ENCODE data around the gene NLRP6. TPM values are rescaled to one million over a fixed set of nuclear protein-coding genes. Genes with fewer than 3 reads are reported as not detected.

Gene NLRP6
- total RNA-seq, 2 donors from 2014 or later, result 0.88 to 2.5 TPM

DNA sequence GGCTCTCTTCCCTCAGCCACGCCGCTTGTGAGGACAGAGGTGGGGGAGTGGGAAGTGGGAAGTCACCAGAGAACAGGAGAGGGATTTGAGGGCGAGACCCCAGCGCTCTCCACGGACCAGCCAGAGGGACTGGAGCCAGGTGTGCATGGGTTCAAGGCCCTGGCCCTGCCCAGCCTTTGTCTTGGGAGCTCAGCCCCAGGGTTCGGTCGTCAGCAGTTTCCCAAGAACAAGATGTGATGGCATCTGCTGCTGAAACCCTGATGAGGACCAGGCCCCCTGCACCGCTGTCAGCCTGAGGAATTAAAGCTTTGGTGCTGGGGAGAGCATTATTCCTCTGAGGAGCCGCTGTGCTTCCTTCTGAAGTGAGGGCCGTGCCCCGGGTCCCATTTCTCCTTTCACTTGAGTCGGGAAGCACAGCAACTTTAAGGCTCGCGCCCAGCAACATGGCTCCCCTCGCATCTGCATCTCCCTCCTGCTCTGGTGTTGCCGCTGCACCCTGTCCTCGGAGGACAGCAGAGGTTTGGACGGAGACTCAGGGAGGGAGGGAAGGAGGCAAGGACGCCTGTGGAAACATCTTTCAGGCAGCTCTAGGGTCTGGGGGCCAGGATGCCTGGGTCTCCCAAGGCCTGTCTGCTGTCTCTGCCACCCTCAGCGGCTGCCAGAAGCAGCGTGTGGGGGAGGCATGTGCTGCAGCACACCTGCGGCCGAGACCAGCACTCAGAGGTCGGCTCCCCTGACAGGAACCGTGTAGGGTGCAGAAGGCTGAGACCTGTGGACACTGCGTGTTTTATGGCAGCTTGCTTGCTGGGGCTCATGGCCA lies 17.4 kb downstream of the NLRP6 start:
- ATAC-seq (no peak), DNase-seq (ENCODE audit: low spot score in 2 of 2) (peak in 1 of 2 donors; percentile 58)
- peak overlapping the region in 1 of 2 donors; percentile 70 for H3K27ac Mint-ChIP-seq
- H3K36me3 Mint-ChIP-seq, result peaks cover 0 to 10% of the 10 kb centered on the region in 2 donors
- no peaks in the 10 kb centered on the region for H3K9me3 Mint-ChIP-seq

DNA sequence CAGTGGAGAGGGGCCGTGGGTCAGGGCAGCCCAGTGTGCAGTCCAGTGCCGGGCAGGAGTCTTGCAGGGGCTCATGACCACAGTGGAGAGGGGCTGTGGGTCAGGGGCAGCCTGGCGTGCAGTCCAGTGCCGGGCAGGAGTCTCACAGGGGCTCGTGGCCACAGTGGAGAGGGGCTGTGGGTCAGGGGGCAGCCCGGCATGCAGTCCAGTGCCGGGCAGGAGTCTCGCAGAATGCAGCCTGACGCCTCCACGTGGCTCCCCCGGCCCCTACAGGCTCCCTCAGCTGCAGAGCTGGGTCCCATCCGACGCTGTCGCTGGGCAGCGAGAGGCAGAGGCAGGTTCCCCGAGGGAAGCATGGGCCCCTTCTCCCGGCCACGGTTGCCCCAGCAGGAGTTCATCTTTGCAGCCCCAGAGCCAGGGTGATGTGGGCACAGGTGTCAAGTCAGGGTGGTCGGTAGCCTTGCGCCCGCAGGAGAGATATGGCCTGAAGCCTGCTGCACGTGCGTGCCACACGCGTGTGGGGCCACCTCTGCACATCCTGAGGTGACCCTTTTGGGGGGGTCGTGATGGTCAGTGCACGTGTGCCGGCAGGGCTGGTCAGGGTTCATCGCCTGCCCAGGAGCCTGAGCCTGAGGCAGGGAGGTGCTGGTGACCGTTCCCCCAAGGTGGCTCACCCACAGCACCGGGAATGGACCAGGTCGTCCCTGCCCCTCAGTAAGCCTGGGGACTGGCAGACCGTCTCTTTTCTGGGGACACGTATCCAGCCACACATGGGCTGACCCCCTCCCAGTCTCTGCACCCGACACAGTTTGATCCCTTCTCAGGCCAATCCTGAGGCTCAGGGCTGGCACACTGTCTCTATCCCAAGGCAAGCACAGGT lies 18.2 kb downstream of the NLRP6 start:
- Mint-ChIP-seq H3K9me3 (no peaks in the 10 kb centered on the region), H3K36me3 (peaks cover 0 to 2% of the 10 kb centered on the region in 2 donors), H3K27ac (peak overlapping the region in 1 of 2 donors; percentile 70)
- no peak for ATAC-seq
- DNase-seq (ENCODE audit: low spot score in 2 of 2), result peak in 1 of 2 donors; percentile 71

DNA sequence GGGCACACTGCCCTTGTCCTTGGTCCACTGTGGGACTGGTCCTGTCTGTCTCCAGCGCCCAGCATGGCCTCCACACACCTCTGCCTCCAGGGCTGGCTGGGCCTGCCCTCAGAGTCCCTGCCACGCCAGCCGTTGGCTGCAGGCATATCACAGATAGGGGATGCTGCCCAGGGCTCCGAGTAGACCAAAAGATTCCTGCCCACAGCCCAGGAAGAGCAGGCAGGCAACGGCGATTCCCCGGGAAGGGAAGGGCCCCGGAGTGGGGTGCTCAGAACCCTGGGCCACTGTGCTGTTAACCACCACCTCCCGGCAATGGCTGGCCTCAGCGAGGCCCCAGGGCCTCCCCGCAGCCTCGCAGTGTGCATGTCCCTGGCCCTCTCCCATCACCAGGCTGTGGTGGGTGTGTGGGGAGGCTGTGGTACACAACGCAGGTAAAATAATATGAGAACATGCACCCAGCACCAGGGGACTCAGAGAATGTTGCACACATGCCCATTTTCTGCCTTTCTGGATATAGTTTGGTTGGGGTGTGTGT lies 18.9 kb downstream of the NLRP6 start:
- peak overlapping the region in 1 of 2 donors; percentile 70 for H3K27ac Mint-ChIP-seq
- ATAC-seq (peak; percentile 24 to 29), DNase-seq (ENCODE audit: low spot score in 2 of 2) (no peak)

DNA sequence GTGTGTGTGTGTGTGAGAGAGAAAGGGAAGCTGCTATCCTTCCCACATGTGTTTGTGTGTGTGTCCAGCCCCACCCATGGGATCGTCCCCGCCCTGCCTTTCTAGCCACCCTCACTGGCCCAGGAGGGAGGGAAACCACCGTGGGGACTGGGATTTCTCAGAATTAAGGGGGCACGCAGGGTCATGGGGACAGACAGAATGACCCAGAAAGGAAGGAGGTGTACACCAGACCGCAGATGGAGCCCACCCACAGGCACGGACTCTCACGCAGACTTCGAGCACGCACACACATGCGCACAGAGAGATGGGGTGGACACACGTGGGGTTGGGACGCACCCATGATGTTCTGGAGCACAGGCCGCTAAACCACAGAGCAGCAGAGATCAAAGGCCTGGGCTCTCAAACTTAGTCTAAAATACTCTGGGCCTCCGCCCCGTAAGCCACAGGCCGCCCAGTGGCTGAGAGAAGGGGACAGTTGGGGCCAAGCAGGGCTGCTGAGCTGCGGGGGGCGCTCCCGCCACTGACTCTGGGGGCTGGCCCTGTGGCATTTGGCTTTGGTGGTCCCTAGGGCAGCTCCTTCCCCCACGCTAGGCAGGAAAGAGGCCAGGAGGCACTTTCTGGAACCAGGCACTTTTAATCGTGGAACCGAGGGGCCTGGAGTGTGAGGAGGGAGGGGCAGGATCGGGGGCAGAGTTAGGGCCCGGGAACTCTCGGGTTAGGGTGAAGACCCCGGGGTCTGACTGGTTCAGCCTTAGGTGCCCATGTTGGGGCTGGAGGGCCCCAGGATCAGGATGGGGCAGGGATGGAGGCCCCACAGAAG lies 19.6 kb downstream of the NLRP6 start:
- Mint-ChIP-seq H3K36me3 (no peaks in the 10 kb centered on the region), H3K9me3 (no peaks in the 10 kb centered on the region), H3K27ac (peak overlapping the region in 1 of 2 donors; percentile 70)
- ATAC-seq (peak; percentile 56 to 65), DNase-seq (ENCODE audit: low spot score in 2 of 2) (peak in 1 of 2 donors; percentile 82)

More for the DNA sequence above, 18.9 kb downstream of the NLRP6 start:
- no peaks in the 10 kb centered on the region for H3K9me3 Mint-ChIP-seq
- no peaks in the 10 kb centered on the region for H3K36me3 Mint-ChIP-seq

DNA sequence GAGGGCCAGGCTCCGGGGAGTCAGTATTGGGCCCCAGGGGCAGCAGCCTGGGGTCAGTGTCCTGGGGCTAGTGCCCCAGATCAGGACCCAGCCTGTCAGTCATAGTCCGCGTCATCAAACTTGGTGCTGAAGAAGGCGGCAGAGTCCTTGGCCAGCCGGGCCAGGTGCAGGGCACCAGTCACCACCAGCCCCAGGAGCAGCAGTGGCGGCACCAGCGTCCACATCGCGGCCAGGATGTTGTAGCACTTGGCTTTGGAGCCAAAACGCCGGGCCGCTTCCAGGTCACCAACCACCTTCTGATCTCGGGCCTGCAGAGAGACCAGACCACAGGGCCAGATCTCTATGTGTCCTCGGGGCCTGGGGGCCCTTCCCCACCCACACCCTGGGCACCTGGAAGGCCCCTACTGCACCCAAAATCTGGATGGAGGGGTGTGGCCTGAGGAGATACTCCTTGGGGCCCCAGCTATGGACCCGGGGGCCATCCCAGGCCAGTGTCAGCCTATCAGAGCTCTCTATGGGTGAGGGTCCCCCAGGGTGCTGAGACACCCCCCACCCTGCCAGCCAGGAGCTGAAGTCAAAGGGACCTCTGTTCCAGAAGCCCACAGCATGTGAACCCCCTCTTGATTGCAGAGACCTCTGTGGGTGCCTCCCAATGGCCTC lies 20.3 kb downstream of the NLRP6 start:
- ATAC-seq, result peak in 1 of 2 donors; percentile 7
- DNase-seq (ENCODE audit: low spot score in 2 of 2), result peak in 1 of 2 donors; percentile 69
- H3K27ac Mint-ChIP-seq, result peak overlapping the region in 1 of 2 donors; percentile 70
- H3K9me3 Mint-ChIP-seq, result no peaks in the 10 kb centered on the region
- no peaks in the 10 kb centered on the region for H3K36me3 Mint-ChIP-seq

DNA sequence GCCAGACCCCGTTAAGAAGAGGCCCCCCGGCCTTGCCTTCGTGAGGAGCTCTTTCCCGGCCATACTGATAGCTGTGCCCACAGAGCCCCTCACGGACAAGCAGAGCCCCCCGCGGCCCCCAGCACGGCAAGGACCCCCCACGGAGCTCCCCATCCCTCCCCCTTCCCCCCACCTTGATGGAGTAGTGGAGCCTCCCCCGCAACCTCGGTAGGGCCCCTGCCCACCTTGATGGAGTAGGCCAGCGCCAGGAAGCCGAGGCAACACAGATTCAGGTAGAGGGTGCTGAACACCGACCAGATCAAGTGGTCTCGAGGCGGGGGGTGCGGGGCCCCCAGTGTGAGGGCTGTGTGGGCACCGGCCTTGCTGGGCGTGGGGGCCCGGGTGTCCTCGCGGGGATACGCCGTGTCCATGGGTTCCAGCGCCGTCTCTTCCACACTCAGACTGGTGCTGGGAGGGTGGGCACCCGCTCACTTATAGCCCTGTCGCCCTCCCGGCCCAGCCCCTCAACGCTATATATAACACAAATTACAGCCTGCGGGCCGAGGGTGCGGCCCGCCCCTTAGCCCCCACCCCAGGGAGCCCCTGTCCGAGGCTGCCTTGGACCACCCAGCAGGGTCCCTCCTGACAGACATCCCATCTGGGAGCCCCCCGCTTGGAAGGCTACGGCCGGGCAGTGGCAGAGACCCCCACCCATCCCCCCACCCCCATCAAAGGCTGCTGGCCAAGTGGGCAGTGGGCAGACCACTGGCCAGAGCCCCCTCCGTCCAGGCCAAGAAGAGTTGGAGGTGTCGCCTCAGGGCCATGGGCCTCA lies 21.1 kb downstream of the NLRP6 start, which contains the start of gene IFITM5:
Gene IFITM5, minus strand, starts transcription at position 446 of the 811 bp plus-strand sequence. Its CDS starts 36 bp downstream, at position 410.
- Mint-ChIP-seq H3K9me3 (no peaks in the 10 kb centered on the region), H3K27ac (peak within 1 kb of the TSS; percentile 7 to 77), H3K36me3 (no peaks in the 10 kb centered on the region)
- ATAC-seq, result peak in 1 of 2 donors; percentile 1
- peak in 1 of 2 donors; percentile 61 for DNase-seq (ENCODE audit: low spot score in 2 of 2)

DNA sequence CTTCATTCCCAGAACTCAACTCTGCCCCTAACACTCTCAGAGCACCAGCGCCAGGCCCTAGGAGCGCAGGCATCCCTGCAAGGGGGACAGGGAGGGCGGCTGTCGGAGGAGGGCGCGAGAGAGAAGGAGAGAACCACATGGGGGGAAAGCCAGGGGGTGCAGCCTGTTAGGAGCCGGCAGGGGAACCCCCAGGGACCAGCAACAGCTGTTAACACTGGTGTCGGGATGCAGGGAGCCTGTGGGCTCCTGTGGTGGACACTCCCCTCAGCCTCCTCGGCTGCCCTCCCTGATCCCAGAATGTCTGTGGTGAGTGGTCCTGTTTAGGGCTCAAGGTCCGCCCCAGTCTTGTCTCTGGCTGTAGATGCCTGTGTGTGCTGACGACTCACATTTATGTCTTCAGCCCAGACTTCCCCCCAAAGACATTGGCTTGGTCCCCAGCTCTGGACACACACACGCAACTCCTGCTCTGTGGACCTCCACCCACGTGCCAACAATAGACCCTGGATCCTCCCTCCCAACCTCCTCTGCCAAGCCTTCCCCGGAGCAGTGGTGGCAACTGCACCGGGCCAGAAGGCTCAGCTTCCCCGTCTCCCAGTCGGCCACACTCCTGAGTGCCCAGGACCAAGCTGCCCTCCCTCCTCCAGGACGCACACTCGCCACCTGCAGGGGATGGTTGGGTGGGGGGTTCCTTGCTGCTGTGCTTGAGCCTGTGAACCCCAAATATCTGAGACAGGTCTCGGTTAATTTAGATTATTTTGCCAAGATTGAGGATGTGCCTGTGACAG lies 21.9 kb downstream of the NLRP6 start:
- peak in 1 of 2 donors; percentile 1 for ATAC-seq
- Mint-ChIP-seq H3K36me3 (no peaks in the 10 kb centered on the region), H3K27ac (peak overlapping the region; percentile 7 to 77), H3K9me3 (no peaks in the 10 kb centered on the region)
- DNase-seq (ENCODE audit: low spot score in 2 of 2), result peak in 1 of 2 donors; percentile 56

DNA sequence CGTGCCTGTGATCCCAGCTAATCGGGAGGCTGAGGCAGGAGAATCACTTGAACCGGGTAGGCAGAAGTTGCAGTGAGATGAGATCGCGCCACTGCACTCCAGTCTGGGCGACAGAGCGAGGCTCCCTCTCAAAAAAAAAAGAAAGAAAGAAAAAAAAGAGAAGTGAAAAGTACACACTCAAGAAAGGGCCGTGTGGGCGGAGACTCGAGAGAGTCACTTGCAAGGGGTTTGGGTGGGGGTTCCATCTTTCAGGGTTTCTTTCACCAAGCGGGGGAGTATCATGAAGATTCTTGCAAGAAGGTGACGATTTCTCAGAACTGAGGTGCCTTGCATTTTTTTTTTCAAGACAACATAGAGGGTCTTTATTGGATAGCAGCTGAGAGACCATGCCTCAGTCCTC lies 25.2 kb downstream of the NLRP6 start:
- DNase-seq (ENCODE audit: low spot score in 2 of 2) (no peak), ATAC-seq (no peak)
- Mint-ChIP-seq H3K9me3 (no peaks in the 10 kb centered on the region), H3K27ac (peak overlapping the region in 1 of 2 donors; percentile 30), H3K36me3 (peaks cover 3 to 5% of the 10 kb centered on the region in 2 donors)

DNA sequence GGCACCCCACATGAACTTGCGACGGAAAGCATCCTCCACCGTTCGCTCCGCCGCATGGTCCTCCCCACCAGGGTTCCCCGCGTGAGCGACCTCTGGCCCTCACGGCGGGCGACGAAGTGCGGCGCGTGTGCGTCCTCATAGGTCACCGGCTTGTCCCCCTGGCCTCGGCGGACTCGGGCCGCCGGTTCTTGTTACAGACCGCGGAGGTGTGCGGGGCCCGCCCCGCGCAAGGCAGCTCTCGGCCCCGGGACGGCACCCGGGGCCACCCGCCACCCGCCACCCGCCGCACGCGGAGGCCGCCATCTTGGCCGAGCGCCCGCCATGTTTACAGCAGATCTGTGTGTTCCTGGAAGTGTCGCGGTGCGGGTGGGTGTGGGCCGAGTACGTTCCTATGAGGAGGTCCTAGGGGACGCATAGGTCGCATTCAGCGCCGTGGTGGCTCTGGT lies 25.9 kb downstream of the NLRP6 start:
- ATAC-seq (no peak), DNase-seq (ENCODE audit: low spot score in 2 of 2) (no peak)
- Mint-ChIP-seq H3K27ac (no peak overlapping the region), H3K36me3 (peaks cover 10 to 13% of the 10 kb centered on the region in 2 donors), H3K9me3 (no peaks in the 10 kb centered on the region)

DNA sequence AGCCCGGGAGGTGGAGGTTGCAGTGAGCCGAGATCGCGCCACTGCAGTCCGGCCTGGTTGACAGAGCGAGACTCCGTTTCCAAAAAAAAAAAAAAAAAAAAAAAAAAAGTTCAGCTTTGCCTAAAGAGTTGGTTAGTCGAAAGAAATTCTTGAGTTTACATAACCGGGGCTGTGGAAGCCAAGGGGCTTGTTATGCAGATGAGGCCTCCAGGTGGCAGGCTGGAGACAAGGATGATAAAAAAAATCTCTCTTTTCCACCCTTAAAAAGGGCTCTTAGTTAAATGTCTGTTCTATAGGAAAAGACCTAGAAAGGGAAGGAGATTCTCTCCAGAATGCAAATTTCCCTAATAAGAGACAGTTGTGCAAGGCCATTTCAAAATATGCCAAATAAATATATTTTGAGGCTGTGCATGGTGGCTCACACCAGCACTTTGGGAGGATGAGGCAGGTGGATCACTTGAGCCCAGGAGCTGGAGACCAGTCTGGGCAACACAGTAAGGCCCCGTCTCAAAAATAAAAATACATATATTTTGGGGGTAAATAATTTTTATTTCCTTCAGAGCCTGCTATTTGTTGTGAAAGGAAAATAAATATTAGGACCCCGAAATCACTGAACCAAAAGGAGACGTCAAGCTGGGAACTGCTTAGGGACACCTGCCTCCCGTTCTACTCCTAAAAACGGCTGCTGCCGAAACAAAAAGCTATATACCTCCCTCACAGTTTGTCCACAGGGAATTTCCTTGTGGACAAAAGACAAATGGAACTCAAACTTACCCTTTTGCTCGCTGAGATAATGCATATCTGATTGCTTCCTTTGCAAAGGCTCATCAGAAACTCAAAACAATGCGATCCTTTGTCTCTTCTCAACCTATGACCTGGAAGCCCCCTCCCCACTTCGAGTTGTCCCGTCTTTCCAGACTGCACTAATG lies 27.0 kb downstream of the NLRP6 start:
- H3K27ac Mint-ChIP-seq, result no peak overlapping the region
- no peak for ATAC-seq
- H3K36me3 Mint-ChIP-seq, result peaks cover 19 to 21% of the 10 kb centered on the region in 2 donors
- H3K9me3 Mint-ChIP-seq, result no peaks in the 10 kb centered on the region
- peak in 1 of 2 donors; percentile 60 for DNase-seq (ENCODE audit: low spot score in 2 of 2)

DNA sequence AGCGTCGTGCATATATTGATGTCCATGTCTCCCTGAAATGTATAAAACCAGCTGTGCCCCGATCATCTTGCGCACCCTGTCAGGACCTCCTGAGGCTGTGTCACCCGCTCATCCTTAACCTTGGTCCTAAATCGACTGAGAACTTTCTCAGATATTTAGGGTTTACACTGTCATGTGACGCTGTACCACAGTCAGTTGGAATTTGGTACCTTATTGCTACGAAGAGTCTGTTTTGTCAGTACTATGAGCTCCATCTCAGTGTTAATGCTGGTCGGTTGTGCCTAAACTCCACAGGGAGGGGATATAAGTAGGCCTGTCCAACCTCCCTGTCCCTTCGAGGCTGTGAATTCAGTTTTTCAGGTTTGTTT lies 27.6 kb downstream of the NLRP6 start:
- ATAC-seq (no peak), DNase-seq (ENCODE audit: low spot score in 2 of 2) (no peak)
- peaks cover 19 to 21% of the 10 kb centered on the region in 2 donors for H3K36me3 Mint-ChIP-seq
- H3K27ac Mint-ChIP-seq, result no peak overlapping the region
- H3K9me3 Mint-ChIP-seq, result no peaks in the 10 kb centered on the region

DNA sequence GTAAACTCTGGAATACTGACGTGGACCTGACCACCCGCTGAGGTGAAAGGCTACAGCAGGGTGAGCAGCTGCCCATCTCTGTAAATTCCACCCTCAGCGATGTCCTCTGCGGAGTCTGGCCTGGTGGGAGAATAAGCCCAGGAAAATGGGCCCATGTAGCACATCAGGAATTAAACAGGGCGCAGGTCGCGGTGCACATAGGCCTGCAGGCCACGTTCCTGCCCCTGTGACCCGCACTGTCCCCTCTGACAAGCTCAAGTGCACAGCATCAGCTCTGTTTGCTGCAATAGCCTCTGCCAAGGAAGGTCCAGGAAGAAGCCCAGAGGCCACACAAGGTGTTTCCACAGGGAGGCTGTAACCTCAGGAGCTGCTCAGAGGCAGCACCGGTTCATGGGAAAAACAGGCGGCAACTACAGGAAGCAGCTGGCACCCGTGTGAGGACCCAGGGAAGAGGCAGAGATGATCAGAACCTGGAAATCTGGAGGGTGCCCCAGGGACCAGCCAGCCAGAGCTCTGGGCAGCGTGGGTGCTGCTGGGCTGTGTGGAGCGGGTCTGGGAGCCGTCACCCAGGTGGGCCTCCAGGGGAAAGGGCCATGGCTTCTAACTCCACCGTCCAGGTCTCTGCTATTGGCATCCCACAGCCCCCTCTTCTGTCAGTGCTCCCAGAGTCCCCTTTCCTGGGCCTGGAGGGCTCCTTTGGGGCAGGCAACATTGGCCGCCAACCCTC lies 28.6 kb downstream of the NLRP6 start:
- DNase-seq (ENCODE audit: low spot score in 2 of 2), result peak in 1 of 2 donors; percentile 56
- no peak overlapping the region for H3K27ac Mint-ChIP-seq
- peaks cover 19 to 21% of the 10 kb centered on the region in 2 donors for H3K36me3 Mint-ChIP-seq
- H3K9me3 Mint-ChIP-seq, result no peaks in the 10 kb centered on the region
- ATAC-seq, result no peak
